Vagina (tissue), 2 donors: Measurements from ENCODE around the gene GPR37L1. TPM values are rescaled to one million over a fixed set of nuclear protein-coding genes. Genes with fewer than 3 reads are reported as not detected.

Source experiments
- DNase-seq, 2 donors: peaks; one replicate each; pipeline ENCODE4 v3.0.0-alpha.2; 2017; ENCODE audit errors: extremely low spot score in 2 of 2
- H3K27ac ChIP-seq: fragments of 200-600 bp; sonication (generic); one replicate; pipeline ENCODE4 v1.5.1; 2019
- H3K27me3 ChIP-seq: fragments of 200-600 bp; sonication (generic); one replicate; pipeline ENCODE4 v1.5.1; 2019
- H3K36me3 ChIP-seq, 2 donors: fragments of 200-600 bp; sonication (generic); one replicate each; pipeline ENCODE4 v1.5.1; 2017 to 2019
- H3K4me1 ChIP-seq: fragments of 200-600 bp; sonication (generic); one replicate; pipeline ENCODE4 v1.5.1; 2019
- H3K4me3 ChIP-seq, 2 donors: fragments of 200-600 bp; sonication (generic); 1 replicate in 1 of 2; 2 replicates in 1 of 2; pipeline ENCODE4 v1.5.1; 2016 to 2019
- H3K9me3 ChIP-seq: fragments of 200-600 bp; sonication (generic); one replicate; pipeline ENCODE4 v1.5.1; 2019
- CTCF ChIP-seq, 3 experiments: fragments of 450-650 bp in 2 of 3; fragments of 200-600 bp in 1 of 3; sonication (generic) in 1 of 3; IDR thresholded peaks; one replicate each; pipeline ENCODE4 v1.5.1; 2017 to 2019; ENCODE audit warnings: antibody characterized with exemption in 3 of 3, mild to moderate bottlenecking in 2 of 3, moderate library complexity in 2 of 3
- POLR2A ChIP-seq, 2 donors: fragments of 450-650 bp; IDR thresholded peaks; one replicate each; pipeline ENCODE4 v1.6.1; 2017; ENCODE audit warnings: antibody characterized with exemption in 2 of 2, mild to moderate bottlenecking in 2 of 2, moderate library complexity in 2 of 2
- POLR2AphosphoS5 ChIP-seq, 2 donors: sonication (generic); formaldehyde crosslinking; IDR thresholded peaks; one replicate each; pipeline ENCODE4 v1.9.0; 2017; ENCODE audit warnings: antibody characterized with exemption in 2 of 2, mild to moderate bottlenecking in 2 of 2, low read depth in 1 of 2; ENCODE audit not compliant: insufficient read depth in 1 of 2
- intact Hi-C: fragments of 100-400 bp; cut with DNase I; formaldehyde crosslinking; loops from one replicate; pipeline ENCODE4 v1.15.1; 2023
- small RNA-seq: library from RNA; depleted of rRNA; stranded (forward); fragments of <200 nt; gene quantifications from one replicate; pipeline ENCODE3, GENCODE V24; 2016
- total RNA-seq: library from RNA; depleted of rRNA; stranded (reverse); fragments of >200 nt; gene quantifications from one replicate; pipeline ENCODE4 v1.2.3, GENCODE V29; 2016

Gene GPR37L1
- total RNA-seq, 1 donor from 2014 or later = 0.25 TPM

- Histone ChIP-seq H3K27me3 (no peaks in the 10 kb centered on the region), H3K4me3 (no peak overlapping the region), H3K36me3 (no peaks in the 10 kb centered on the region), H3K27ac (no peak overlapping the region), H3K4me1 (peaks cover 5% of the 10 kb centered on the region), H3K9me3 (no peaks in the 10 kb centered on the region)
- TF ChIP-seq CTCF (IDR thresholded peaks at IDR 0.05) (no peak), POLR2AphosphoS5 (IDR thresholded peaks at IDR 0.05; ENCODE audit: insufficient read depth in 1 of 2, low read depth in 1 of 2) (no peak), POLR2A (IDR thresholded peaks at IDR 0.05) (no peak)
- intact Hi-C loops = loop anchor here (10.0 kb wide), 1 partner anchor 533 kb away; the partner anchor contains the start of gene SYT2
- no peak for DNase-seq
These were observed 59.5 kb downstream of the GPR37L1 start for GRCh38 chr1:202182040-202182877.

Small RNA genes within 50 kb of the gene (small RNA-seq; reads per million reads assigned to genes)
- not detected for gene CRIP1P3

Other genes with a start within 250 kb of the GPR37L1 start
- 16.2 TPM for gene SHISA4, start 234.0 kb upstream of the GPR37L1 start, total RNA-seq
- 107 TPM for gene LMOD1, start 176.4 kb upstream of the GPR37L1 start, total RNA-seq
- 18.9 TPM for gene TIMM17A, start 167.4 kb upstream of the GPR37L1 start, total RNA-seq
- gene RNPEP, start 140.3 kb upstream of the GPR37L1 start, total RNA-seq = 97.7 TPM
- 287 TPM for gene ELF3, start 112.3 kb upstream of the GPR37L1 start, total RNA-seq
- 25.5 TPM for gene ARL8A, start 21.8 kb downstream of the GPR37L1 start, total RNA-seq
- 7.9 TPM for gene PTPN7, start 37.7 kb downstream of the GPR37L1 start, total RNA-seq
- 6.6 TPM for gene LGR6, start 70.9 kb downstream of the GPR37L1 start, total RNA-seq
- 6.4 TPM for gene UBE2T, start 219.0 kb downstream of the GPR37L1 start, total RNA-seq
- 71.7 TPM for gene PPP1R12B, start 225.8 kb downstream of the GPR37L1 start, total RNA-seq